ENCODE results near the gene EPC2. TPM values are rescaled to one million over a fixed set of nuclear protein-coding genes. Genes with fewer than 3 reads are reported as not detected.

Gene EPC2
- total RNA-seq, 1 experiment from 2014 or later, result 20.3 TPM

DNA sequence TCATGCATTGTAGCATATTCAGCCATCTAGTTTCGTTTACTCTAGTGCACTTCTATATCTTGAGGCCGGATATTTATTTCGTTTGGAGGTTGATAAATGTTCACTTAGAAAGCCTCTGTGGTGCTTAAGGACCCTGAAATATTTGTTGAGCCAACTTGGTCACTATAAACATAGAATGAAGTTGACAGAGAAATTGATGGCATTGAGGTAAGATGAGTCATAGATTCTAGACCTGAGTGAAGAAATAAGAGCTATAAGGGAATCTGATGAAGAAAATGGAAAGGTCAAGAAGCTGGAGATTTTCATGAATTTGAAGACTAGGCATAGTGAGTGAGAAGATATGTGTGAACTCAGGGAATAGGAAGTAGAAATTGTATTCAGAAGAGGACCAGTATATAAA is 35.9 kb downstream of the EPC2 start:
- Mint-ChIP-seq H3K27ac (no peak overlapping the region), H3K4me1 (peaks cover 28% of the 10 kb centered on the region), H3K9me3 (peaks cover 7% of the 10 kb centered on the region), H3K36me3 (no peaks in the 10 kb centered on the region), H3K4me3 (no peak overlapping the region), H3K27me3 (ENCODE audit: low read depth) (no peaks in the 10 kb centered on the region)
- TF ChIP-seq NFYB (CRISPR knock-in tag; conservative IDR thresholded peaks at IDR 0.05; ENCODE audit: low read depth), result no peak
- TF ChIP-seq, protein P1, sequence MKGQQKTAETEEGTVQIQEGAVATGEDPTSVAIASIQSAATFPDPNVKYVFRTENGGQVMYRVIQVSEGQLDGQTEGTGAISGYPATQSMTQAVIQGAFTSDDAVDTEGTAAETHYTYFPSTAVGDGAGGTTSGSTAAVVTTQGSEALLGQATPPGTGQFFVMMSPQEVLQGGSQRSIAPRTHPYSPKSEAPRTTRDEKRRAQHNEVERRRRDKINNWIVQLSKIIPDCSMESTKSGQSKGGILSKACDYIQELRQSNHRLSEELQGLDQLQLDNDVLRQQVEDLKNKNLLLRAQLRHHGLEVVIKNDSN (CRISPR knock-in tag; IDR thresholded peaks at IDR 0.05), result no peak
- TF ChIP-seq ZNF263 (CRISPR knock-in tag; IDR thresholded peaks at IDR 0.05; ENCODE audit: low read depth), result no peak
- TF ChIP-seq RELA (CRISPR knock-in tag; IDR thresholded peaks at IDR 0.05; ENCODE audit: borderline replicate concordance), result no peak
- TF ChIP-seq MXD4 (CRISPR knock-in tag; IDR thresholded peaks at IDR 0.05; ENCODE audit: borderline replicate concordance), result no peak
- no peak for TF ChIP-seq OVOL2 (CRISPR knock-in tag; IDR thresholded peaks at IDR 0.05; ENCODE audit: borderline replicate concordance)
- TF ChIP-seq, protein P2, sequence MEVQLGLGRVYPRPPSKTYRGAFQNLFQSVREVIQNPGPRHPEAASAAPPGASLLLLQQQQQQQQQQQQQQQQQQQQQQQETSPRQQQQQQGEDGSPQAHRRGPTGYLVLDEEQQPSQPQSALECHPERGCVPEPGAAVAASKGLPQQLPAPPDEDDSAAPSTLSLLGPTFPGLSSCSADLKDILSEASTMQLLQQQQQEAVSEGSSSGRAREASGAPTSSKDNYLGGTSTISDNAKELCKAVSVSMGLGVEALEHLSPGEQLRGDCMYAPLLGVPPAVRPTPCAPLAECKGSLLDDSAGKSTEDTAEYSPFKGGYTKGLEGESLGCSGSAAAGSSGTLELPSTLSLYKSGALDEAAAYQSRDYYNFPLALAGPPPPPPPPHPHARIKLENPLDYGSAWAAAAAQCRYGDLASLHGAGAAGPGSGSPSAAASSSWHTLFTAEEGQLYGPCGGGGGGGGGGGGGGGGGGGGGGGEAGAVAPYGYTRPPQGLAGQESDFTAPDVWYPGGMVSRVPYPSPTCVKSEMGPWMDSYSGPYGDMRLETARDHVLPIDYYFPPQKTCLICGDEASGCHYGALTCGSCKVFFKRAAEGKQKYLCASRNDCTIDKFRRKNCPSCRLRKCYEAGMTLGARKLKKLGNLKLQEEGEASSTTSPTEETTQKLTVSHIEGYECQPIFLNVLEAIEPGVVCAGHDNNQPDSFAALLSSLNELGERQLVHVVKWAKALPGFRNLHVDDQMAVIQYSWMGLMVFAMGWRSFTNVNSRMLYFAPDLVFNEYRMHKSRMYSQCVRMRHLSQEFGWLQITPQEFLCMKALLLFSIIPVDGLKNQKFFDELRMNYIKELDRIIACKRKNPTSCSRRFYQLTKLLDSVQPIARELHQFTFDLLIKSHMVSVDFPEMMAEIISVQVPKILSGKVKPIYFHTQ (CRISPR knock-in tag; IDR thresholded peaks at IDR 0.05), result no peak
- TF ChIP-seq, protein P3, sequence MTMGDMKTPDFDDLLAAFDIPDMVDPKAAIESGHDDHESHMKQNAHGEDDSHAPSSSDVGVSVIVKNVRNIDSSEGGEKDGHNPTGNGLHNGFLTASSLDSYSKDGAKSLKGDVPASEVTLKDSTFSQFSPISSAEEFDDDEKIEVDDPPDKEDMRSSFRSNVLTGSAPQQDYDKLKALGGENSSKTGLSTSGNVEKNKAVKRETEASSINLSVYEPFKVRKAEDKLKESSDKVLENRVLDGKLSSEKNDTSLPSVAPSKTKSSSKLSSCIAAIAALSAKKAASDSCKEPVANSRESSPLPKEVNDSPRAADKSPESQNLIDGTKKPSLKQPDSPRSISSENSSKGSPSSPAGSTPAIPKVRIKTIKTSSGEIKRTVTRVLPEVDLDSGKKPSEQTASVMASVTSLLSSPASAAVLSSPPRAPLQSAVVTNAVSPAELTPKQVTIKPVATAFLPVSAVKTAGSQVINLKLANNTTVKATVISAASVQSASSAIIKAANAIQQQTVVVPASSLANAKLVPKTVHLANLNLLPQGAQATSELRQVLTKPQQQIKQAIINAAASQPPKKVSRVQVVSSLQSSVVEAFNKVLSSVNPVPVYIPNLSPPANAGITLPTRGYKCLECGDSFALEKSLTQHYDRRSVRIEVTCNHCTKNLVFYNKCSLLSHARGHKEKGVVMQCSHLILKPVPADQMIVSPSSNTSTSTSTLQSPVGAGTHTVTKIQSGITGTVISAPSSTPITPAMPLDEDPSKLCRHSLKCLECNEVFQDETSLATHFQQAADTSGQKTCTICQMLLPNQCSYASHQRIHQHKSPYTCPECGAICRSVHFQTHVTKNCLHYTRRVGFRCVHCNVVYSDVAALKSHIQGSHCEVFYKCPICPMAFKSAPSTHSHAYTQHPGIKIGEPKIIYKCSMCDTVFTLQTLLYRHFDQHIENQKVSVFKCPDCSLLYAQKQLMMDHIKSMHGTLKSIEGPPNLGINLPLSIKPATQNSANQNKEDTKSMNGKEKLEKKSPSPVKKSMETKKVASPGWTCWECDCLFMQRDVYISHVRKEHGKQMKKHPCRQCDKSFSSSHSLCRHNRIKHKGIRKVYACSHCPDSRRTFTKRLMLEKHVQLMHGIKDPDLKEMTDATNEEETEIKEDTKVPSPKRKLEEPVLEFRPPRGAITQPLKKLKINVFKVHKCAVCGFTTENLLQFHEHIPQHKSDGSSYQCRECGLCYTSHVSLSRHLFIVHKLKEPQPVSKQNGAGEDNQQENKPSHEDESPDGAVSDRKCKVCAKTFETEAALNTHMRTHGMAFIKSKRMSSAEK (CRISPR knock-in tag; IDR thresholded peaks at IDR 0.05; ENCODE audit: borderline replicate concordance), result no peak
- TF ChIP-seq, protein P4, sequence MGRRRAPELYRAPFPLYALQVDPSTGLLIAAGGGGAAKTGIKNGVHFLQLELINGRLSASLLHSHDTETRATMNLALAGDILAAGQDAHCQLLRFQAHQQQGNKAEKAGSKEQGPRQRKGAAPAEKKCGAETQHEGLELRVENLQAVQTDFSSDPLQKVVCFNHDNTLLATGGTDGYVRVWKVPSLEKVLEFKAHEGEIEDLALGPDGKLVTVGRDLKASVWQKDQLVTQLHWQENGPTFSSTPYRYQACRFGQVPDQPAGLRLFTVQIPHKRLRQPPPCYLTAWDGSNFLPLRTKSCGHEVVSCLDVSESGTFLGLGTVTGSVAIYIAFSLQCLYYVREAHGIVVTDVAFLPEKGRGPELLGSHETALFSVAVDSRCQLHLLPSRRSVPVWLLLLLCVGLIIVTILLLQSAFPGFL (CRISPR knock-in tag; IDR thresholded peaks at IDR 0.05; ENCODE audit: borderline replicate concordance), result no peak
- TF ChIP-seq, protein P5, sequence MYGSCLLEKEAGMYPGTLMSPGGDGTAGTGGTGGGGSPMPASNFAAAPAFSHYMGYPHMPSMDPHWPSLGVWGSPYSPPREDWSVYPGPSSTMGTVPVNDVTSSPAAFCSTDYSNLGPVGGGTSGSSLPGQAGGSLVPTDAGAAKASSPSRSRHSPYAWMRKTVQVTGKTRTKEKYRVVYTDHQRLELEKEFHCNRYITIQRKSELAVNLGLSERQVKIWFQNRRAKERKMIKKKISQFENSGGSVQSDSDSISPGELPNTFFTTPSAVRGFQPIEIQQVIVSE (CRISPR knock-in tag; IDR thresholded peaks at IDR 0.05; ENCODE audit: borderline replicate concordance), result no peak
- ChIA-PET POLR2A (no interaction called here), CTCF (no interaction called here)
- DNase-seq (ENCODE audit: low spot score) (no peak), ATAC-seq (no peak)

DNA sequence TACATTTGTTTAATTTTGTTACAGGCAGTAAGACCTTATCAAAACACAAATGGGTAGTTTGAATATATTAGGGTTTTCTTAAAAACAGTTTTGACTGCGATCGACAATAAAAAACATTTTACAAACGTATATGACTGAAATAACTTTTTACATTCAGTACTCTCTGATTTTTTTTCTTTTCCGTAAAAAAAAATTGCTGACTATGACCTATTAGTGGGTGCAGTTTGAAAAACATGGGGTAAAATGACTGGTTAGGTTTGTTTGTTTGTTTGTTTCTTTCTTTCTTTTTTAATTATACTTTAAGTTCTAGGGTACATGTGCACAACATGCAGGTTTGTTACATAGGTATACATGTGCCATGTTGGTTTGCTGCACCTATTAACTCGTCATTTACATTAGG is 36.9 kb downstream of the EPC2 start:
- Mint-ChIP-seq H3K4me1 (peaks cover 25% of the 10 kb centered on the region), H3K27me3 (ENCODE audit: low read depth) (no peaks in the 10 kb centered on the region), H3K4me3 (no peak overlapping the region), H3K27ac (no peak overlapping the region), H3K36me3 (no peaks in the 10 kb centered on the region), H3K9me3 (peaks cover 7% of the 10 kb centered on the region)
- no peak for ATAC-seq
- DNase-seq (ENCODE audit: low spot score), result no peak
- POLR2A ChIA-PET, result no interaction called here
- CTCF ChIA-PET, result no interaction called here
- TF ChIP-seq FOXJ3 (CRISPR knock-in tag; IDR thresholded peaks at IDR 0.05; ENCODE audit: borderline replicate concordance), result no peak
- no peak for TF ChIP-seq JUN (CRISPR knock-in tag; IDR thresholded peaks at IDR 0.05)
- no peak for TF ChIP-seq NR2C2 (CRISPR knock-in tag; IDR thresholded peaks at IDR 0.05)
- TF ChIP-seq, protein P6, sequence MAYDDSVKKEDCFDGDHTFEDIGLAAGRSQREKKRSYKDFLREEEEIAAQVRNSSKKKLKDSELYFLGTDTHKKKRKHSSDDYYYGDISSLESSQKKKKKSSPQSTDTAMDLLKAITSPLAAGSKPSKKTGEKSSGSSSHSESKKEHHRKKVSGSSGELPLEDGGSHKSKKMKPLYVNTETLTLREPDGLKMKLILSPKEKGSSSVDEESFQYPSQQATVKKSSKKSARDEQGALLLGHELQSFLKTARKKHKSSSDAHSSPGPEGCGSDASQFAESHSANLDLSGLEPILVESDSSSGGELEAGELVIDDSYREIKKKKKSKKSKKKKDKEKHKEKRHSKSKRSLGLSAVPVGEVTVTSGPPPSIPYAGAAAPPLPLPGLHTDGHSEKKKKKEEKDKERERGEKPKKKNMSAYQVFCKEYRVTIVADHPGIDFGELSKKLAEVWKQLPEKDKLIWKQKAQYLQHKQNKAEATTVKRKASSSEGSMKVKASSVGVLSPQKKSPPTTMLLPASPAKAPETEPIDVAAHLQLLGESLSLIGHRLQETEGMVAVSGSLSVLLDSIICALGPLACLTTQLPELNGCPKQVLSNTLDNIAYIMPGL (CRISPR knock-in tag; IDR thresholded peaks at IDR 0.05), result no peak
- no peak for TF ChIP-seq ZNF138 (CRISPR knock-in tag; conservative IDR thresholded peaks at IDR 0.05)
- TF ChIP-seq, protein P7, sequence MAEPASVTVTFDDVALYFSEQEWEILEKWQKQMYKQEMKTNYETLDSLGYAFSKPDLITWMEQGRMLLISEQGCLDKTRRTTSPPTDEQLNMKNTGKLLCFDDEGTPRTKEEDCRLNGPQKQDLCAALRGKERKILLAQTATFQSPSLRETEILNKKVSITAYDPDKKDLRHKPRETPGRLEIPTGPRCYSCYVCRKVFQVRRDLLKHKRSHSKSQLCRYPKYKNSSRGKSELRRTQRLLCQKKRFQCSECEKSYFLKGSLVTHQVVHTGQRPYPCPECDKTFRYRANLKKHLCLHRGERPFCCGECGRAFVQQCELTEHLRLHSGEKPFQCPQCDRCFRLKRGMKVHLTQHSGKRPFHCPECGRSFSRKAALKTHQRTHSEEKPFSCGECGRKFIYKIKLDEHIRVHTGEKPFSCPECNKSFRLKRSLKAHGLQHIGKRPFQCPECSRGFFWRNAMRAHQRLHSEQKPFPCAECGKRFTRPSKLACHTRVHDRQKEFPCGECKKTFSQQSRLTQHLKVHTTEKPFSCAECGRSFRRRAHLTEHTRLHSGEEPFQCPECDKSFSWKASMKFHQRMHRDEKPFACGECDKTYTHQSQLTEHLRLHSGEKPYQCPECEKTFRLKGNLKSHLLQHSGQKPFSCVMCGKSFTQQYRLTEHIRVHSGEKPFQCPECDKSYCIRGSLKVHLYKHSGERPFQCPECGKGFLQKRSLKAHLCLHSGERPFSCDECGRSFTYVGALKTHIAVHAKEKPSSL (CRISPR knock-in tag; conservative IDR thresholded peaks at IDR 0.05), result no peak
- TF ChIP-seq, protein P4 (CRISPR knock-in tag; IDR thresholded peaks at IDR 0.05; ENCODE audit: borderline replicate concordance), result no peak
- no peak for TF ChIP-seq ZNF416 (CRISPR knock-in tag; IDR thresholded peaks at IDR 0.05)
- TF ChIP-seq, protein P8, sequence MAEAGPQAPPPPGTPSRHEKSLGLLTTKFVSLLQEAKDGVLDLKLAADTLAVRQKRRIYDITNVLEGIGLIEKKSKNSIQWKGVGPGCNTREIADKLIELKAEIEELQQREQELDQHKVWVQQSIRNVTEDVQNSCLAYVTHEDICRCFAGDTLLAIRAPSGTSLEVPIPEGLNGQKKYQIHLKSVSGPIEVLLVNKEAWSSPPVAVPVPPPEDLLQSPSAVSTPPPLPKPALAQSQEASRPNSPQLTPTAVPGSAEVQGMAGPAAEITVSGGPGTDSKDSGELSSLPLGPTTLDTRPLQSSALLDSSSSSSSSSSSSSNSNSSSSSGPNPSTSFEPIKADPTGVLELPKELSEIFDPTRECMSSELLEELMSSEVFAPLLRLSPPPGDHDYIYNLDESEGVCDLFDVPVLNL (CRISPR knock-in tag; IDR thresholded peaks at IDR 0.05; ENCODE audit: borderline replicate concordance, low read depth), result no peak

Data from WTC11 (cell line).